NCI-H526 (cell line): ENCODE results near the gene SEMA4A.
"Not testable (repeated sequence)": the region's sequence is repeated elsewhere in the genome, so short reads cannot be mapped to it uniquely, and the experiment has no call there.

Source experiments
- DNase-seq, 2 experiments: peaks; one replicate each; lab custom pipeline; 2025; lab: John Stamatoyannopoulos, UW

Gene SEMA4A

DNA sequence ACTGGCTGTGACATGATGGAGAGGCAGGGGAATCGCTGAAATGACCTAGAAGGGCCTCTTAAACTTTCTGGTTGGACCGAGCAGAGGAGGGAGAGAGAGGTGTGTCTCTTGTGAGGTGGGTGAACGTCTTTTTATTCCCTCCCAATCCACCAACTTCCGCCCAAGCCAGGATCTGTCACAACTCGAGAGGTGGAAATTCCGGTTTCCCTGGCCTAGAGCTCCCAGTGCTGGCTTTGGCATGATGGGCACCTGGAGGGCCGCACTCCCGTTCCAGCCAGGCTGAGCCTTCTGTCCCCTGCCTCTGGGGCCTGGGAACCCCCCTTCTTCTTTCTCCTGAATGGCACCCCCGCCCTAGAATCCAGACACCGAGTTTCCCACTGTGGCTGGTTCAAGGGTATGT, at the start of gene SEMA4A:
SEMA4A (plus strand) TSS at position 224 of the 400 bp plus-strand sequence. CDS start 994 bp downstream, outside the sequence.
- DNase-seq = peak in 1 of 2 experiments; percentile 74

DNA sequence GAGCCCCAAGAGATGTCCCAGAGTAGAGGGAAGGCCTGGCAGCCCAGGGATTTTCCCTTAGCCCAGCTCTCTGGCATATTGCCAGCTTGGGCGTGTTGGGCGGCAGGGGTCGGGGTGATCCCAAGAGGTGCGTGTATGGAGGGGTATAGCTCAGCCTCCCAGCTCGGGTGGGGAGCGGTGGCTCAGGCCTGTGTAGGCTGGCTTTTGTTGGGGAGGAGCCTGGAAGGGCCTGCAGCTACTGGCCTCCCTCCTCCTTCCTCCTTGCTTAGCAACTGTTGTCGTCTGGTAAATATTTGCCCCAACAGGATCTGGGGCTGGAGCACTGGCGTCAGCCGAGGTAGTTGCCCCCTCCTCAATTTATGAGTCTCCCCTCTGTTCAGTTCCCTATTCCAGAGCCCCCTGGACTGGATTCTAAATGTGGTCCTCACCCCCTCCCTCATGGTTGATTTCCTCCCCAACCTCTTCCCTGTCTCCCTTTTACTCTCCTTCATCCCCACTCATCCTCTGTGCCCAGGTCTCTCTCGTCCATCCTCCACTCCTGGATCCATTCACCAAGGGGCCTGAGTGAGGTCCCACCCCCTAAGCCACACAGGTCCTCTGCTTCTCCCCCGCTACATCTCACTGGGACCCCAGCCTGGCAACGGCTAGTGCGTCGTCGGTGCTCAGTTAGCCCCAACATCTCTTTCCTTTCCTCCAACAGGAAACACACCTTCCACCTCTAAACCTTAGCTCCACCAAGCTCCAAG, 49.1 kb upstream of the SEMA4A start:
- peak; percentile 49 for DNase-seq

DNA sequence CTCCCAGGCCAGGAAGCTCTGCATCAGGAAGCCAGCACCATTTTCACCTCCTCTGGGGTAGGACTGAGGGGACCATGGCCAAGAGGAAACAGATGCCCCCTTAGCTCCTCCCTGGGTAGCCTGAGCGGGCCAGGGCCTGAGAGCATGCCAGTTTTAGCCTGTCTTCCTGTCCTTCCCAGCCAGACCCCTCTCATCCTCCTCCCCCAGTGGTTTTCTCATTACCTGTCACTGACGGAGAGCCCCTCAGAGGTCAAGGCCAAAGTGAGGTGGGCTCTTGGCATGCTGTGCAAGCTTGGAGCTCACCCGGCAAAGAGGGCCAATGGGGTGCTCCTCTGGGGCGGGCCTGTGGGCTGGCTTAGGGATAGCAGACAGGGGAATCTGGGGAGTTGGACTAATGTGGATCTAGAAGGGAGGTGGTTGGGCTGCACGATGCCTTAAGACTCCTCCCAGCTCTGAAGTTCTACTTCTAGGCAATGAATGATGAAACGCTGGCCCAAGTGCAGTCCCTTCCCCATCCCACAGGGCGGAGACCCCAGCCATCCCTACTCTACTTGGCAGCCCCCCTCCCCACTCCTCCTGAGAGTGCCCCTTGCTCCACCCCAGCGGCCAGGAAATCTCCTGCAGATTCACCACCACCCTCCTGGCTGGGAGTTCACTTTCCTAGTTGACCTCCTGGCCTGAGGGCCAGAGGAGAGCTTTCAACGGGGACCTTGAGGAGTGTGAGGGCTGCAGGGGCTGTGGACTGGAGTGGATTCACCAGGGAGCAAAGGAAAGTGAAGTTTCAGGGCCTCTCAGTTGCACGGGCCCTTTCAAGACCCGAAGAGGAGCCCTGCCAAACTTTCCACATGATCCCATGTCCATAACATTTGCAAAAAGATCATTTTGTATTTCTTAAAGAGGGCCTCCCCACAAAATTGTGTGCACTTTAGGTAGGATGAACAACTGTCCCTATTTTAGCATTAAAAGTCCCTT, 48.2 kb upstream of the SEMA4A start:
- DNase-seq = peak in 1 of 2 experiments; percentile 25

DNA sequence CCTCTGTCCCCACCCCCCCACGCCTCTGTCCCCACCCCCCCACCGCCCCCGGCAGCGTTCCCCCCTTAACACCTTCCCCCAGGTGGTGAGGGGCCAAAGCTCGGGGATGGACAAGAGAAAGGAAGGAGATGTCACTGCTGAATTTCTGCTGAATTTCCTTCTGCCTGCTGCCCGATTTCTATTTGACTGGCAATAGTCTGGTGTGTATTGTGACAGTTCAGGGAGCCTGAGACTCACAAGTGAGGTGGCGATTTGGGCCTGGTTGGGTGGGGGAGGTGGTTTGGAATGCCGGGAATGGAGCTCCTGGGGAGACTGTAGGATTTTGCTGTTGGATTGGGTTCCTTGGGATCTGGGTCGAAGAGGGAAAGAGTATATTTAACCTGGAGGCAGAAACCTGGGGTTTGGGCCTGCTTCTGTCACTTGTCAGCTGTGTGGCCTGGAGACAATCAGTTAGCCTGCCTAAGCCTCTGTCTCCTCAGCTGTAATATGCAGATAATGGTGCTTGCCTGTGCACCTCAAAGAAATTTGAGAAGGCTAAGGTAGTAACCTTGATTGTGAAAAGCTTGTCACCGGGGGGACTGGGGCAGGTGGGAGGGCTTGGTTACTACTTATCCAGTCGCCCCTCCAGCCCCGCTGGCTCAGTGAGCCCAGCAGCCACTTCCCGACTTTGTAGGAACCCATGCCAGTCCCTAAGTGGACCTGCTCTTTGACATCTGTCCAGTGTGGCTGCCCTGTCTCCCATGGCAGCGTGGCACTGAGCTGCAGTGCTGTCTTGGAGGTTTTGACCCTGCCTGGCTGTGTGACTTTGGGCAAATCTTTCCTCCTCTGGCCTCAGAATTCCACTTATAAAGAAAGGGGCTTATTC, 46.5 kb upstream of the SEMA4A start:
- peak; percentile 61 to 87 for DNase-seq

DNA sequence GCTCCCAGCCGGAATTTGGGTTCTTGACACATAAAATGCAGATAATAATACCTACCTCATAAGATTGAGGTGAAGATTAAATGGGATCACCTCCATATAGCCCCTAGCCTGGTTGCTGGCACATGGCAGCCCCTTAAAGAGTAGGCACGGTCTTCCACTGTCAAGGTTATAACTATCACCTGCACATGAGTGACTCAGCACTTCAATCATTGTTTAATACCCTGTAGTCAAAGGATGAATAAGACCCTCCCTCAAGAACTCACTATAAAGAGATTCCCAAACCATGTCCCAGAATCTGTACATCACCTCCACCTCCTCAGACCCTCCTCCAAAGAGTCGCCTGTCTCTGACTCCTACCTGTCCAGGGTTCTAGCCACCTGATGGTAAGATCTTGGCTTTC, 45.3 kb upstream of the SEMA4A start:
- no peak for DNase-seq

DNA sequence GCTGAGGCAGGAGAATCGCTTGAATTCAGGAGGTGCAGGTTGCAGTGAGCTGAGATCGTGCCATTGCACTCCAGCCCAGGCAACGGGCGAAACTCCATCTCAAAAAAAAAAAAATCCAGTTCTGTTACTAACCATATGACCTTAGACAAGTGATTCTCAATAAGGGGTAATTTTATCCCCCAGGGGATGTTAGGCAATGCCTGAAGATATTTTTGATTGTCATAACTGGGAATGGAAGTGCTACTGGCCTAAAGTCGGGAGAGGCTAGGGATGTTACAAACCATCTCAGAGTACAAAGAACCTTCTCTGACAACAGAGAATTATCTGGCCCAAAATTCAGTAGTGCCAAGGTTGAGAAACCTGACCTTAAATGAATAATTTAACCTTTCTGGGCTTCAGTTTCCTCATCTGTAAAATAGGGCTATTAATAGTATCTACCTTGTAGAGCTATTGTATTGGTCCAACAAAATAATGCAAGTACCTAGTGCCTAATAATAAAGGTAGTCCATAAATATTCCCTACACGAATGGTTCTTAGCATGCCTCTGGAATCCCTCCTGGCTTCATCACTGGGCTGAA, 44.6 kb upstream of the SEMA4A start:
- no peak for DNase-seq

DNA sequence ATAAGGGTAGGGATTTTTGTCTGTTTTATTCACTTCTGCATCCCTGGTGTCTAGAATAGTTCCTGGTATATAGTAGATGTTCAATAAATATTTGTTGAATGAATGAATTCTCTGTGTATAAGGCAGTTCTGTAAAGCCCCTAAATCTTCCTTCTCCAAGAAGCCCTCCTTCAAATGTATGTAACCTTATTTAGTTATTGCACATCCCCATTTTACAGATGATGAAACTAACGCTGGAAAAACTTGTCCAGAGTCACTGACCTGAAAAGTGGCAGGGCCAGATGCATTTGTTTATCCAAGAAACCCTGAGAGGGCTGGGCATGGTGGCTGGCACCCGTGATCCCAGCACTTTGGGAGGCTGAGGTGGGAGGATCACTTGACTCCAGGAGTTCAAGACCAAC, 43.1 kb upstream of the SEMA4A start:
- no peak for DNase-seq

DNA sequence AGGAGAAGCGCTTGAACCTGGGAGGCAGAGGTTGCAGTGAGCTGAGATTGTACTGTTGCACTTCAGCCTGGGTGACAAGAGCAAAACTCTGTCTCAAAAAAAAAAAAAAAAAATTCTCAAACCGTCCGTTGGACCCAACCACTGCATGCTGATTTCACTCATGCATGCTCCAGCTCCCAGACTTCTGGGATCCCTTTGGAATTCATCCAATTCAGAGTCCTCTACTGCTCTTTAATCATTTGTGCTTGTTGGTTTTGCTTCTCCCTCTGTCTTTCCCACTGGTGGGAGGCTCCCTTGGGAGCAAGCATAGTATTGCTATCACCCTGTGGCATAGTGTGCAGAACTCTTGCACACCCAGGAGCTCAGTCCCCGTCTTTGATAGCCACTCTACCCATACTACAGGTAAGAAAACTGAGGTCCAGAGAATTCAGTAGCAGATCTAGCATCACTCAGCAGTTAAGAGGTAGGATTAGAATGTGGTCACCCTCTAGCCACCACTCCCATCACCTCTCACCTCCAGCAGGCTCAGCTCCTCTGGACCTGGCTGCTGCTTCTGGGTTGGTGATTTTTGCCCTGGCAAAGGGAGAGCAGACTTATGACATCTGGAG, 41.9 kb upstream of the SEMA4A start:
- no peak for DNase-seq

DNA sequence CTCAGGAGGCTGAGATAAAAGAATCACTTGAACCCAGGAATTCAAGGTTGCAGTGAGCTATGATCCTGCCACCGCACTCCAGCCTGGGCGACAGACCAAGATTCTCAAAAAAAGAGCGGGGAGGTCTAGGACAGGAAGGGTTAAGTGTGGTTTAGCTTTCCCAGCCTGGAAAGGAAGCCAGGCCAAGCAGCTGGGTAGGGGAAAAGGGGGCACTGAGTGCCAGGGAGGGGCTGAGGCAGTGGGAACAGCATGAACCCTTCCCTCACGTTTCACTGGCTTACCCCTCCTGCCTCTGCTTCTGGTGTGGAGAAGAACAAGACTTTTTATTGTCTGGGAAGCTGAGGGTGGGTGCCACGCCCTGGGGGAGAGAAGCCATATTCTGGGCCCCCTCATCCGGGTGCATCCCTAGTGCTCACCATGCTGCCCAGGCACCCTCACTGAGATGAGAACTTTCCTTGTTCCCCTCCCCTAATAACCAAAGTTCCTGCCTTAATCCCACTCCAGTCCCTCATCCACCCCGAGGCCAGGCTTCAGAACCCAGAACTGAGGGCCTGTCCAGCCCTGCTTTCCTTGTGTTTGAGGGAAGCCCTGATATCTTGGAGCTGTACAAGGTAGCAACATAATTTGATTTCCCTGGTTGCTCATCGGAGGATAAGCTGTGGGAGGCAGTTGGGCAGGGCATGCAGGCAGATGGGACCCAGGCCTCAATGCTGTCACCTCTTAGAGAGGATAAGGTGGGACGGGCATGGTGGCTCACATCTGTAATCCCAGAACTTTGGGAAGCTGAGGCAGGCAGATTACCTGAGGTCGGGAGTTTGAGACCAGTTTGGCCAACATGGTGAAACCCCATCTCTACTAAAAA, 40.9 kb upstream of the SEMA4A start:
- DNase-seq = no peak

DNA sequence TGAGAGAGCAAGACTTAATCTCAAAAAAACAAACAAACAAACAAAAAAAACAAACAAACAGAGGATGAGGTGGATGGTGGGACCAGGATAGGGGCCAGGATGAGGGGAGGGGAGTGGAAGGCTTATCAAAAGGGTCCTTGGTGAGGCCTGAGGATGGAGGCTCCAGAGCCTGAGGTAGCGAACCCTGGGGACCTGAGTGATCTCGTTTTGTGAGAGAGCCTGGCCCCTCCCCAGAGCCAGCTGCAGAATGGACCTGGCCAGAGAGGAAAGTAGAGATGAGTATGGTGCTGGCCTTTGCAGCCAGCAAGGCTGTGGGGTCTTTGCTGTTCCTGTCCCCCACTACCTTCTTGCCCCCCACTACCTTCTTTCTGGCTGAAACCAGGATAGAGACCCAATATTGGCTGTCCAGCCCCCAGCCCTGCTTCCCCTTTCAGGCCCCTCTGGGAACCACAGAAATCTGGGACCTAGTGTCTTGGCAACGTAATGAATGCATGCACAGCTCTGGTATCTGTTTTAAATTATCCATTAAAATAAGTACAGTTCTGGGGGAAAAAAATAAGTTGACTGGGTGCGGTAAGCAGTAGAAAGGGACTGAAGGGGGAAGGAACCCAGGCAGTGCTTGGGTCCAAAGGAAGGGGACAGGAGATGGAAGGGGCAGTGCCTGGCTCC, 40.0 kb upstream of the SEMA4A start:
- DNase-seq = no peak

DNA sequence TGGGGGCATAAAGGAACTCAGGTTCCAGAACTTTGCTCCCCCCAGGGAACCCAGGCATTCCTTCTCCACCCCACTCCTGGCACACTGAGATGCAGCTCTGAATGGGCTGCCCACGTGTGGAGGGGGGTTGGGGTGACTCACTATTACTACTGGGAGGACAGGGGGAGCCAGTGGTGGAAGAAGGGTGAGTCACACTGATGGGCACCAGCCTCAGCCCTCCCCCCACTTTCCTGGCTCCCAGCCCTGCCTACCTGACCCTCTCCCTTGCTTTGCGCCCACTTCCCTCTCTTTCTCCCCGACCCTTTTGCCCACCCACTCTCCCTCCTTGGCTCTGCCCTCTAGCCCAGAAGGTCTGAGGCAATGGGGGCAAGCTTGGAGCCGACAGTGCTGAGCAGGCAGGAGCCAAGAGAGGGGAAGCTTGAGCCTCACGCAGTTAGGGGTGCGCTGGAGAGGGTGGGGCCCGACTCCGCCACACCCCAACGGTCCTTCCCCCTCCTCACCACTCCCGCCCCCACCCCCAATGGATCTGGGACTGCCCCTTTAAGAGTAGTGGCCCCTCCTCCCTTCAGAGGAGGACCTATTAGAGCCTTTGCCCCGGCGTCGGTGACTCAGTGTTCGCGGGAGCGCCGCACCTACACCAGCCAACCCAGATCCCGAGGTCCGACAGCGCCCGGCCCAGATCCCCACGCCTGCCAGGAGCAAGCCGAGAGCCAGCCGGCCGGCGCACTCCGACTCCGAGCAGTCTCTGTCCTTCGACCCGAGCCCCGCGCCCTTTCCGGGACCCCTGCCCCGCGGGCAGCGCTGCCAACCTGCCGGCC, 39.1 kb upstream of the SEMA4A start, which contains the start of gene LMNA:
LMNA (plus strand) TSS at position 611 of the 818 bp plus-strand sequence. CDS start 208 bp downstream, outside the sequence.
- peak; percentile 66 to 95 for DNase-seq

DNA sequence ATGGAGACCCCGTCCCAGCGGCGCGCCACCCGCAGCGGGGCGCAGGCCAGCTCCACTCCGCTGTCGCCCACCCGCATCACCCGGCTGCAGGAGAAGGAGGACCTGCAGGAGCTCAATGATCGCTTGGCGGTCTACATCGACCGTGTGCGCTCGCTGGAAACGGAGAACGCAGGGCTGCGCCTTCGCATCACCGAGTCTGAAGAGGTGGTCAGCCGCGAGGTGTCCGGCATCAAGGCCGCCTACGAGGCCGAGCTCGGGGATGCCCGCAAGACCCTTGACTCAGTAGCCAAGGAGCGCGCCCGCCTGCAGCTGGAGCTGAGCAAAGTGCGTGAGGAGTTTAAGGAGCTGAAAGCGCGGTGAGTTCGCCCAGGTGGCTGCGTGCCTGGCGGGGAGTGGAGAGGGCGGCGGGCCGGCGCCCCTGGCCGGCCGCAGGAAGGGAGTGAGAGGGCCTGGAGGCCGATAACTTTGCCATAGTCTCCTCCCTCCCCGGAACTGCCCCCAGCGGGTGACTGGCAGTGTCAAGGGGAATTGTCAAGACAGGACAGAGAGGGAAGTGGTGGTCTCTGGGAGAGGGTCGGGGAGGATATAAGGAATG, 38.4 kb upstream of the SEMA4A start:
- peak in 1 of 2 experiments; percentile 77 for DNase-seq

DNA sequence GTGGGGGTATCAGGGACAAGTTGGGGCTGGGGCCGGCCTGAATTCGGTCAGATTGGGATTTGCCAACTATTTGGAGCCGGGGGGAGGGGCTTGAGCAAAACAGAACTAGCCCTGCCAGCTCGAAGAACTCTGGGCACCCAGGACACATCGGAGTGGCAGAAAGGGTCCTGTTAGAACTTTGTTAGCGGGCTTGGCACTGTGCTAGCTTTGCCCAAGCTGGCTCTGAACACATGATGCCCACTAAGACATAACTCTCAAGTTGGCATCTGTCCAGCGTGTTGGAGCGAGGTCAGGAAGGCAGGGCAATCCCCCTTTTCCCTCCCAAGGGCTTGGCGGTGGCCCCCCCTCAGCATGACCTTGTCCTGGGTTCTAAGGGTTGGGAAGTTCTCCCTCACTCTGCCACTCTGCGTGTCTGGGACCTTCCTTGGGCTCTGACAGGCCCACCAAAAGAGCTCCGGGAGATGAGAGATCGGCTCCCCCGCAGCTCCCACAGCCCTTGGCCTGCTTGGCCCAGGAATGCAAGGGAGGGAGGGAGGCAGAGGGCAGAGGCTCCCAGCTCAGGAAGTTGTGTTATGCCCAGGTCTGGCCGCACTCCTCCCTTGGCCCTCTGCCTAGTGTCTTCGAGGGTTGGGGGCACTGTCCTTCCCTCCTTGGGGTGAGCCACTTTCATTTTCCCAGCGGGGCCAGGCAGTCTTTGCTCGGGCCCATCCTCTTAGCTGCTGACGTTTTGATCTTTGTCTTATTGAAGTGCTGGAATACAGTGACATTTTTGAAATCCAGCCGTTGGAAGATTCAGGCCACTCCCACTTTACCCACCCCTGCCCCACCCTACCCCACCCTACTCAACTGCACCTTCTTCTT, 37.6 kb upstream of the SEMA4A start:
- peak in 1 of 2 experiments; percentile 60 for DNase-seq

DNA sequence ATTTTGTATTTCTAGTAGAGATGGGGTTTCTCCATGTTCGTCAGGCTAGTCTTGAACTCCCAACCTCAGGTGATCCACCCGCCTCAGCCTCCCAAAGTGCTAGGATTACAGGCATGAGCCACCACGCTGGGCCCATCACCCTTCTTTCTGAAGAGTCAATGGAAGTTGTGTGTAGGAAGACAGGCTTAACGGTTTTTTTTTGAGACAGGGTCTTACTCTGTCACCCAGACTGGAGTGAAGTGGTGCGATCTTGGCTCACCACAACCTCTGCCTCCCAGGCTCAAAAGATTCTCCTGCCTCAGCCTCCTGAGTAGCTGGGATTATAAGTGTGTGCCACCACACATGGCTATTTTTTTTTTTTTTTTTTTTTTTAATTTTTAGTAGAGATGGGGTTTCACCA, 36.7 kb upstream of the SEMA4A start:
- not testable (repeated sequence) for DNase-seq

DNA sequence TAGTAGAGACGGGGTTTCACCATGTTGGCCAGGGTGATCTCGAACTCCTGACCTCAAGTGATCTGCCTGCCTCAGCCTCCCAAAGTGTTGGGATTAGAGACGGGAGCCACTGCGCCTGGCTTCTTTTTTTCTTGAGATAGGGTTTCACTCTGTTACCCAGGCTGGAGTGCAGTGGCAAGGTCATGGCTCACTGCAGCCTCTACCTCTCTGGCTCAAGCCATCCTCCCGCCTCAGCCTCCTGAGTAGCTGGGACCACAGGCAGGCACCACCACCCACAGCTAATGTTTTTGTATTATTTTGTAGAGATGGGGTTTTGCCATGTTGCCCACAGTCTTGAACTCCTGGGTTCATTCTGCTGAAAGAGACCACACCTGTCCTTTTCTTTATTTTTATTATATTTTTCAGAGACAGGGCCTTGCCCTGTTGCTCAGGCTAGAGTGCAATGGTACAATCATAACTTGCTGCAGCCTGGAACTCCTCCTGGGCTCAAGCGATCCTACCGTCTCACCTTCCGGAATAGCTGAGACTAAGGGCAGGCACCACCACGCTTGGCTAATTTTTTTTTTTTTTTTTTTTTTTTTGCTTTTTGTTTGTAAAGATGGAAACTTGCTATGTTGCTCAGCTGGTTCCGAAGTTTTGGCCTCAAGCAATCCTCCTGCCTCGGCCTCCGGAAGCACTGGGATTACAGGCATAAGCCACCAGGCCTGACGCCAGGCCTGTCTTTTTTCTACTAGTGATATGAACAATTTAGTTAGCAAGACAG, 35.8 kb upstream of the SEMA4A start:
- DNase-seq = no peak

DNA sequence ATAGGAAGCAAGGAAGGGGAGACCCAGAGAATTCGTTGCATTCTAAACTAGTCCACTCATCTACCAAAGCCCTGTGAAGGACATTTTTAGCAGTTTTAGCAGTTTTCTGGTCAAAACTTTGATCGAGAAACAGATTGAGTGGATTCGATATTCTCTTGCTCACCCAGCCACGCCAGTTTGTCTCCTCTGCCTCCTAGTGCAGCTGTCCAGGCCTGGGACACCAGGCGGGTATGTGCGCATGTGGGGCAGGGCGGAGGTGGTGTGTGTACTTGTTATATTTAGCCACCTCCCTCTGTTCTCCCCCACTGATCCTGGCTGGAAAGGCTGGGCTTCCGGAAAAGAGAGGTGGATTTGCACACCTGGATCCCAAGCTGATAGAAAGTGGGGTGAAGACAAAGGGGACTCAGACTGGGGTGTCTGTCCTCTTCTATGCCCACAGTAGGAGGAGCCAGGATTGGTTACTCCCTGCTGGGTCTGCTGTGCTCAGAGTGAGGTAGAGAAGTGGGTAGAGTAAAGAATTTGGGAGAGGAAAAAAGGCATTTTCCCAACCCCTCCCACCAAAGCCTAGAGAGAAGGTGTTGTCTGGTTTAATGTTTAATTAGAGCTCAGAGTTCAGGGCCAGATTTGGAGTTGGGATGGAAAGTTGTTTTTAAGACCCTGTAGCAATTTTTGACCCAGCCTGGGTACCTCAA, 35.1 kb upstream of the SEMA4A start:
- peak; percentile 24 to 49 for DNase-seq
